ENCODE data around the gene REL.

GRCh38 chr2:60973705-60974104 is 92.3 kb downstream of the REL start:
- TF ChIP-seq CTCF (IDR thresholded peaks at IDR 0.05 in 2 of 3, conservative IDR thresholded peaks at IDR 0.05 in 1 of 3; ENCODE audit: borderline replicate concordance in 1 of 3, insufficient read depth in 1 of 3, low read depth in 2 of 3, low read length in 2 of 3) (no peak), YY1 (IDR thresholded peaks at IDR 0.05; ENCODE audit: extremely low read depth, insufficient replicate concordance, low read depth, low read length) (no peak), POLR2A (IDR thresholded peaks at IDR 0.05; ENCODE audit: borderline replicate concordance, extremely low read depth, insufficient read depth, insufficient read length) (no peak), FOSL1 (IDR thresholded peaks at IDR 0.05; ENCODE audit: low read depth) (no peak), TCF7L2 (IDR thresholded peaks at IDR 0.05; ENCODE audit: borderline replicate concordance, extremely low read depth, insufficient read depth, insufficient read length) (no peak), EZH2 (IDR thresholded peaks at IDR 0.05) (no peak), POLR2AphosphoS5 (IDR thresholded peaks at IDR 0.05; ENCODE audit: low read depth, low read length) (no peak), RAD21 (IDR thresholded peaks at IDR 0.05; ENCODE audit: low read depth) (no peak), JUND (IDR thresholded peaks at IDR 0.05) (no peak), EGR1 (IDR thresholded peaks at IDR 0.05; ENCODE audit: low read depth) (no peak)
